HepG2 (cell line): ENCODE data around the gene ARHGEF9. TPM values are rescaled to one million over a fixed set of nuclear protein-coding genes. Genes with fewer than 3 reads are reported as not detected.

Source experiments
- ATAC-seq: fragments of 200-7000 bp; cut with Tn5 transposase; 3 replicates; pipeline ENCODE4 v1.9.1; 2020; ENCODE audit warnings: mild to moderate bottlenecking, moderate library complexity
- BruUV-seq: library from RNA; stranded (reverse); fragments of 400-500 nt; replicated peaks from 2 replicates; lab custom pipeline; 2021; lab: Mats Ljungman, UMichigan
- CTCF ChIA-PET: fragments of 300-600 bp; formaldehyde crosslinking; extraction: SDS; loops from one replicate; lab custom pipeline; 2021; ENCODE audit warnings: low total read pairs, inconsistent platforms, low intra/inter-chr PET ratio; lab: Yijun Ruan, JAX
- POLR2A ChIA-PET: fragments of 350-600 bp; sonication (Branson Sonifier 250); formaldehyde crosslinking; loops from one replicate; lab custom pipeline; 2020; ENCODE audit warnings: antibody characterized with exemption, inconsistent platforms; lab: Yijun Ruan, JAX
- DNase-seq: peaks from one replicate; pipeline ENCODE4 v3.0.0-alpha.2; 2015; ENCODE audit warnings: low spot score
- FAIRE-seq: peaks from 3 replicates; lab custom pipeline; 2011; peaks lifted over from hg19 to GRCh38; lab: Jason Lieb, UNC
- H2AFZ ChIP-seq: one replicate; pipeline ENCODE4 v1.6.1; 2011; ENCODE audit warnings: low read length, inconsistent platforms
- H3K27ac ChIP-seq: fragments of 300-600 bp; 3 replicates; pipeline ENCODE4 v1.8.0; 2011; ENCODE audit warnings: mixed run types, mild to moderate bottlenecking, mixed read lengths, low read length, inconsistent platforms; ENCODE audit not compliant: insufficient read depth; ENCODE audit errors: extremely low read length
- H3K27me3 ChIP-seq, 2 experiments: fragments of 200-600 bp in 1 of 2; 2 replicates in 1 of 2; 3 replicates in 1 of 2; pipeline versions ENCODE4 v1.6.0 to v1.8.0; 2011; ENCODE audit warnings: low read length in 2 of 2, mild to moderate bottlenecking in 2 of 2, moderate library complexity in 2 of 2, inconsistent platforms in 1 of 2; ENCODE audit not compliant: insufficient read depth in 2 of 2, control insufficient read depth in 1 of 2
- H3K36me3 ChIP-seq, 2 experiments: fragments of 200-600 bp in 1 of 2; replicated peaks in 1 of 2; 2 replicates in 1 of 2; 3 replicates in 1 of 2; pipeline versions ENCODE4 v1.5.1 to v1.8.0; 2011; ENCODE audit warnings: low read length in 2 of 2, inconsistent platforms in 1 of 2; ENCODE audit not compliant: insufficient read depth in 2 of 2, control insufficient read depth in 1 of 2
- H3K4me1 ChIP-seq: 2 replicates; pipeline ENCODE4 v1.5.1; 2012; ENCODE audit warnings: low read length, inconsistent platforms; ENCODE audit not compliant: insufficient read depth
- H3K4me2 ChIP-seq: 2 replicates; pipeline ENCODE4 v1.6.0; 2011; ENCODE audit warnings: low read depth, low read length, inconsistent platforms
- H3K4me3 ChIP-seq, 3 experiments: fragments of 200-600 bp in 1 of 3; sonication (generic), shearing (Covaris generic) in 1 of 3; replicated peaks in 1 of 3; 2 replicates each; pipeline ENCODE4 v1.5.1; 2011 to 2016; ENCODE audit warnings: low read length in 3 of 3, inconsistent platforms in 2 of 3, low read depth in 2 of 3, mild to moderate bottlenecking in 2 of 3, control low read depth in 1 of 3, mixed read lengths in 1 of 3; ENCODE audit not compliant: insufficient read depth in 1 of 3
- H3K79me2 ChIP-seq: one replicate; pipeline ENCODE4 v1.6.1; 2011; ENCODE audit warnings: low read length, inconsistent platforms; ENCODE audit not compliant: insufficient read depth
- H3K9ac ChIP-seq: 2 replicates; pipeline ENCODE4 v1.6.0; 2011; ENCODE audit warnings: mild to moderate bottlenecking, low read depth, low read length, inconsistent platforms; ENCODE audit not compliant: insufficient read depth
- H3K9me3 ChIP-seq: 2 replicates; pipeline ENCODE4 v1.5.1; 2012; ENCODE audit warnings: mild to moderate bottlenecking, low read length
- H4K20me1 ChIP-seq: 2 replicates; pipeline ENCODE4 v1.6.0; 2011; ENCODE audit warnings: inconsistent platforms, mild to moderate bottlenecking, low read length, moderate library complexity; ENCODE audit not compliant: insufficient read depth
- BHLHE40 ChIP-seq: IDR thresholded peaks from 2 replicates; pipeline ENCODE4 v1.6.1; 2011; ENCODE audit warnings: low read length, improper control_type of control experiment
- CENPX ChIP-seq: sonication (generic); formaldehyde crosslinking; IDR thresholded peaks from 2 replicates; pipeline ENCODE4 v1.9.0; 2021; ENCODE audit warnings: mild to moderate bottlenecking, missing genetic modification reagents, moderate library complexity
- FOXA1 ChIP-seq, 2 experiments: fragments of 450-650 bp in 1 of 2; sonication (generic) in 1 of 2; formaldehyde crosslinking in 1 of 2; IDR thresholded peaks; 2 replicates each; pipeline versions ENCODE4 v1.4.0 to v1.6.1; 2016 to 2020; ENCODE audit warnings: missing genetic modification reagents in 1 of 2
- KAT2B ChIP-seq: fragments of 150-350 bp; IDR thresholded peaks from 2 replicates; pipeline ENCODE4 v1.6.1; 2014; ENCODE audit warnings: low read depth, low read length, borderline replicate concordance
- MAFK ChIP-seq, 2 experiments: IDR thresholded peaks in 1 of 2; conservative IDR thresholded peaks in 1 of 2; 2 replicates each; pipeline ENCODE4 v1.6.1; 2011; ENCODE audit warnings: improper control_type of control experiment in 2 of 2, low read length in 2 of 2
- MED8 ChIP-seq: sonication (generic); formaldehyde crosslinking; IDR thresholded peaks from 2 replicates; pipeline ENCODE4 v1.8.1; 2023; ENCODE audit warnings: mild to moderate bottlenecking, missing genetic modification reagents; ENCODE audit not compliant: insufficient replicate concordance
- NFYC ChIP-seq: IDR thresholded peaks from 2 replicates; pipeline ENCODE4 v1.6.1; 2016; ENCODE audit warnings: missing genetic modification reagents, missing compliant biosample characterization
- RFX3 ChIP-seq: IDR thresholded peaks from 2 replicates; pipeline ENCODE4 v1.6.1; 2016; ENCODE audit warnings: missing biosample characterization, missing genetic modification reagents
- STAG1 ChIP-seq: sonication (generic); formaldehyde crosslinking; IDR thresholded peaks from 2 replicates; pipeline ENCODE4 v1.4.0; 2020; ENCODE audit warnings: missing genetic modification reagents
- YEATS4 ChIP-seq: sonication (generic); formaldehyde crosslinking; IDR thresholded peaks from 2 replicates; pipeline ENCODE4 v1.4.0; 2020; ENCODE audit warnings: missing genetic modification reagents, borderline replicate concordance
- ZMYM3 ChIP-seq: sonication (generic); formaldehyde crosslinking; IDR thresholded peaks from 2 replicates; pipeline ENCODE4 v1.5.1; 2020; ENCODE audit warnings: mild to moderate bottlenecking, missing genetic modification reagents
- ZNF550 ChIP-seq: sonication (generic); formaldehyde crosslinking; IDR thresholded peaks from 2 replicates; pipeline ENCODE4 v1.4.0; 2020; ENCODE audit warnings: mild to moderate bottlenecking, missing genetic modification reagents, borderline replicate concordance
- ZSCAN31 ChIP-seq: sonication (generic); formaldehyde crosslinking; IDR thresholded peaks from 2 replicates; pipeline ENCODE4 v1.5.0; 2020; ENCODE audit warnings: low read depth, mild to moderate bottlenecking, missing genetic modification reagents
- WGBS: methylation state at CpG from one replicate; pipeline ENCODE4 v1.1.6; 2017; ENCODE audit warnings: low lambda C conversion rate; 5-methylcytosine and 5-hydroxymethylcytosine counted together
- in situ Hi-C: cut with HindIII; loops from 2 replicates; pipeline ENCODE4 v1.10.0; 2017; ENCODE audit warnings: low pct_unique_long_range_greater_than_20kb; ENCODE audit not compliant: extremely low pct_ligation_motif_present
- intact Hi-C: fragments of 100-400 bp; cut with micrococcal nuclease; formaldehyde crosslinking; loops from one replicate; pipeline ENCODE4 v1.10.0; 2022; ENCODE audit not compliant: unreplicated experiment
- polyA plus RNA-seq, 8 experiments: library from polyadenylated mRNA; depleted of rRNA in 3 of 8; stranded (reverse) in 7 of 8; unstranded in 1 of 8; fragments of >200 nt; fragmentation: Illumina TruSeq in 4 of 8; extraction: Trizol in 4 of 8; gene quantifications; 2 replicates each; pipeline versions ENCODE4 v1.2.1 to v1.2.3, GENCODE V29; 2011 to 2016; ENCODE audit warnings: low read depth in 4 of 8, missing spikeins in 1 of 8, mixed read lengths in 1 of 8; ENCODE audit not compliant: insufficient read depth in 1 of 8
- total RNA-seq, 5 experiments: library from RNA; depleted of rRNA; stranded (reverse); fragments of >200 nt; fragmentation: Illumina TruSeq; extraction: Trizol; gene quantifications; 2 replicates each; pipeline ENCODE4 v1.2.3, GENCODE V29; 2016; ENCODE audit warnings: low read depth in 1 of 5
- TF ChIP-seq, protein P1 (sequence below): sonication (generic); formaldehyde crosslinking; conservative IDR thresholded peaks from 2 replicates; pipeline ENCODE4 v1.8.1; 2023; ENCODE audit warnings: missing genetic modification reagents
- TF ChIP-seq, protein P2 (sequence below): sonication (generic); formaldehyde crosslinking; IDR thresholded peaks from 2 replicates; pipeline ENCODE4 v1.9.0; 2021; ENCODE audit warnings: missing genetic modification reagents, borderline replicate concordance

The ARHGEF9 gene
- total and polyA plus RNA-seq, 2 of the 13 experiments (the other 11 are each of a cell fraction or from before 2014, with no cell fraction given), result 0.91 to 1.8 TPM

DNA sequence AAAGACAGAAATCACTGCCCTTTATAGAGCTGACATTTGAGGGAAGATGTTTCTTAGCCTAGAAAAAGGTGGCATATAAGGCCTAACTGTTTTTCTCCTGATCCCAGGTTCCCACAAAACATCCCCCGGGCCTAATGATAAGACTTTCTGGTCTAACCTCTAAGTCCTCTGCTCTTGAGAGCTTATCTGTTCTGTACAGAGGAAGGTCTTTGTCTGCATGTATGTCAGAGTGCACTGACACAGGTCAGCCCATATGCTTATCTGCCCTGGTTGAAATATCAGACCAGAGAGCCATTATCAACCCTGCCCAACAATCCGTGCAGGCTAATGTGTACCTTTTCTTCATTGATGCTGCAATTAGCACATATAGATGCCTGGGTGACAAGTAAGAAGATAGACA is 76.2 kb downstream of the ARHGEF9 start (continued):
- TF ChIP-seq, protein P1, sequence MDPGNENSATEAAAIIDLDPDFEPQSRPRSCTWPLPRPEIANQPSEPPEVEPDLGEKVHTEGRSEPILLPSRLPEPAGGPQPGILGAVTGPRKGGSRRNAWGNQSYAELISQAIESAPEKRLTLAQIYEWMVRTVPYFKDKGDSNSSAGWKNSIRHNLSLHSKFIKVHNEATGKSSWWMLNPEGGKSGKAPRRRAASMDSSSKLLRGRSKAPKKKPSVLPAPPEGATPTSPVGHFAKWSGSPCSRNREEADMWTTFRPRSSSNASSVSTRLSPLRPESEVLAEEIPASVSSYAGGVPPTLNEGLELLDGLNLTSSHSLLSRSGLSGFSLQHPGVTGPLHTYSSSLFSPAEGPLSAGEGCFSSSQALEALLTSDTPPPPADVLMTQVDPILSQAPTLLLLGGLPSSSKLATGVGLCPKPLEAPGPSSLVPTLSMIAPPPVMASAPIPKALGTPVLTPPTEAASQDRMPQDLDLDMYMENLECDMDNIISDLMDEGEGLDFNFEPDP (CRISPR knock-in tag), result no peak
- no peak for TF ChIP-seq KAT2B
- TF ChIP-seq YEATS4 (CRISPR knock-in tag), result no peak
- no peak for TF ChIP-seq ZSCAN31 (CRISPR knock-in tag)
- no peak for TF ChIP-seq MED8 (CRISPR knock-in tag)
- TF ChIP-seq NFYC (CRISPR knock-in tag), result no peak
- TF ChIP-seq CENPX (CRISPR knock-in tag), result no peak
- no peak for TF ChIP-seq RFX3 (CRISPR knock-in tag)

DNA sequence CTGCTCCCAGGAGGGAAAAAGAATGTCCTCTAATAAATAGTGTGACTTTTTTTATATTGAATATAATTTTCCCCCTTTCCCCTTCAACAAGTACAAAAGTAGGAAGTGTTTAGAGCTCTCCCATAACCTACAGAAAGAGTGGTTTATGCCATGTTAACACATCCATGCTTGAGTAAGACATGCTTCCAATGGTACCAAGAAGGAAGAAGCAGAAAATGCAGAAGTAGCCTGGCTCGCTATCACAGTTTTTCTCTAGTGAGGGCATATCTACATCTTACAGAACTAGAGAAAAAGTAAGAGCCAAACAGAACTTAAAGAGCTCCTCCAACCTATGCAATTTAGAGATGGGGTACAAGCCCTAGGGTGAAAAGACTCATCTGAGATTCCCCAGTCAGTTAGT is 82.5 kb downstream of the ARHGEF9 start:
- in situ Hi-C loops (no loop called here), intact Hi-C loops (no loop called here)
- Histone ChIP-seq H3K4me1 (no peaks in the 10 kb centered on the region), H3K9me3 (no peaks in the 10 kb centered on the region), H2AFZ (no peak overlapping the region), H3K36me3 (no peaks in the 10 kb centered on the region), H4K20me1 (no peaks in the 10 kb centered on the region), H3K27ac (no peak overlapping the region), H3K79me2 (no peaks in the 10 kb centered on the region), H3K4me2 (no peak overlapping the region), H3K27me3 (no peaks in the 10 kb centered on the region), H3K4me3 (no peak overlapping the region), H3K9ac (no peak overlapping the region)
- no TSS peak for BruUV-seq
- ChIA-PET POLR2A (no interaction called here), CTCF (no interaction called here)
- TF ChIP-seq, protein P2, sequence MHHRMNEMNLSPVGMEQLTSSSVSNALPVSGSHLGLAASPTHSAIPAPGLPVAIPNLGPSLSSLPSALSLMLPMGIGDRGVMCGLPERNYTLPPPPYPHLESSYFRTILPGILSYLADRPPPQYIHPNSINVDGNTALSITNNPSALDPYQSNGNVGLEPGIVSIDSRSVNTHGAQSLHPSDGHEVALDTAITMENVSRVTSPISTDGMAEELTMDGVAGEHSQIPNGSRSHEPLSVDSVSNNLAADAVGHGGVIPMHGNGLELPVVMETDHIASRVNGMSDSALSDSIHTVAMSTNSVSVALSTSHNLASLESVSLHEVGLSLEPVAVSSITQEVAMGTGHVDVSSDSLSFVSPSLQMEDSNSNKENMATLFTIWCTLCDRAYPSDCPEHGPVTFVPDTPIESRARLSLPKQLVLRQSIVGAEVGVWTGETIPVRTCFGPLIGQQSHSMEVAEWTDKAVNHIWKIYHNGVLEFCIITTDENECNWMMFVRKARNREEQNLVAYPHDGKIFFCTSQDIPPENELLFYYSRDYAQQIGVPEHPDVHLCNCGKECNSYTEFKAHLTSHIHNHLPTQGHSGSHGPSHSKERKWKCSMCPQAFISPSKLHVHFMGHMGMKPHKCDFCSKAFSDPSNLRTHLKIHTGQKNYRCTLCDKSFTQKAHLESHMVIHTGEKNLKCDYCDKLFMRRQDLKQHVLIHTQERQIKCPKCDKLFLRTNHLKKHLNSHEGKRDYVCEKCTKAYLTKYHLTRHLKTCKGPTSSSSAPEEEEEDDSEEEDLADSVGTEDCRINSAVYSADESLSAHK, result no peak
- TF ChIP-seq FOXA1 (IDR thresholded peaks at IDR 0.05), result no peak
- no peak for TF ChIP-seq FOXA1 (CRISPR knock-in tag; IDR thresholded peaks at IDR 0.05)
- no peak for TF ChIP-seq ZMYM3 (CRISPR knock-in tag)
- no peak for TF ChIP-seq STAG1 (CRISPR knock-in tag)
- TF ChIP-seq ZNF550, result no peak
- TF ChIP-seq MAFK (conservative IDR thresholded peaks at IDR 0.05 in 1 of 2, IDR thresholded peaks at IDR 0.05 in 1 of 2; ENCODE audit: low read length in 2 of 2), result no peak
- no peak for TF ChIP-seq BHLHE40
- FAIRE-seq (no peak), DNase-seq (no peak), ATAC-seq (no peak)
- WGBS, result 100% methylated on average over 1 of the region's 1 CpG
